NCI-H1048 (cell line): ENCODE data around the gene PFKP.
"Not testable (repeated sequence)": the region's sequence is repeated elsewhere in the genome, so short reads cannot be mapped to it uniquely, and the experiment has no call there.

ENCODE experiments used
- DNase-seq: peaks from one replicate; lab custom pipeline; 2025; lab: John Stamatoyannopoulos, UW

PFKP gene

GRCh38 chr10:3099291-3100092 is 32.1 kb downstream of the PFKP start:
- DNase-seq: no peak

DNA sequence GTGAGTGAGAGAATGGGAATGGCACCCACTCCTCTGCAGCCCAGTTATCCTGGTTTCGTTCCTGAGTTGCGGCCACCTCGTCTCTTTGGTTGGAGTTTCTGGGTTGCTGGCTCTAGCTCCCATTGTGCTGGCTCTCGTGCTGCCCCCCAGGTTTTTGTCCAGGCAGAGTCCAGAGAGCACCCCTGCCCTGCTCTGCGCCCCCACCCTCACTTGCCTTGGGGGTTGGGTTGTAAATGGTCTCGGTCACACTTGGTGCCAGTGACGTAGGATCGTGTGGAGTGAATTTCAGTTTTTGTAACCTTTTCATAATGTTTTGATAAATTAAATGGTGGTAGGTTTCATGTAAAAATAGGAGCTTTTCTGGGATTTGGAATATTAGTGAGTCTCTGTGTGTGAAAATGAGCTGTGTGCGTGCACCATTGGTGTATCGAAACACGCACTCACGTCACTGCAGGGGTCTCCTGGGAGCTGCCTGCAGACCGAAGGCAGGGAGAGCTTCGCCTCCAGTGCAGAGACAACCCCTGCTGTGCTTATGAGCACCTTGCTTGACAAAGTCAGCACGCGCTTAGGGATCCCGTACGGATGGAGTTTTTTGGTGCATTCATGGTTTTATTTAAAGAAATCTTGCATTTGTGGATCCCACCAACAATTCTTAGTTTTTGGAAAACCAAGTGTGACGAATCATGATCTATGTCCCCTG is 32.9 kb downstream of the PFKP start:
- no peak for DNase-seq

GRCh38 chr10:3100856-3101640 is 33.7 kb downstream of the PFKP start:
- DNase-seq: no peak

DNA sequence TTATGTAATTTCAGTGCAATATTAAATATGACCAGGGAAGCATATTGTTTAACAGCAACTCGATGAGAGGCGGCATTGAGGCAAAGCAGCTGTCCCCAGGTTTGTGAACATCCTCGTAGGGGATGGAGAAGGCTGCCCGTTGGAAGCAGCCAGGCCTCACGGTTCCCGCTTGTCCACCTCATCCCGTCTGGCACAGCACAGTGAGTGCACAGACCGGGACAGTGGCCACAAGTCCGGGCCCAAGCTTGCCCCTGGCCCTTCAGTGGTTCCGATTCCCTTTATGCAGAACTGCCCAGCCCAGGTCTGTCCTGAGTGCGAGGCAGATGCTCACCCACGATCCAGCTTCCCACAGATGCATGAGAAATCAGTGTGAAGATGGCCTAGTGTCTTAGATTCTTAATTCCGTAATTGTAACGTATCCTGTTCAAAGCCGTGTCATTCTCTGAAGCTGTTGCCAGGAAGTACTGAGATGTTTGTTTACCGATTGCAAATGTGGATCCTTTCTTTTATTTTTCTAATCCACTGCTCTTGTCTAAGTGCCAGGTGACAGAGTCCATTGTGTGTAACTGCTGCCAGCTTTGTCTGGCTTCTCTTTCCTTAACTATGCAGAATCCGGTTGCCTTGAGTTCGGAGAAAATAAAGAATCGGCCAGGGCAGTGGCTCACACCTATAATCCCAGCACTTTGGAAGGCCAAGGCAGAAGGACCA is 35.5 kb downstream of the PFKP start:
- no peak for DNase-seq

- no peak for DNase-seq
Observed at GRCh38 chr10:3103646-3104045, 36.3 kb downstream of the PFKP start.

GRCh38 chr10:3104251-3104918 is 37.0 kb downstream of the PFKP start:
- no peak for DNase-seq

GRCh38 chr10:3105166-3105565 is 37.8 kb downstream of the PFKP start:
- no peak for DNase-seq

DNA sequence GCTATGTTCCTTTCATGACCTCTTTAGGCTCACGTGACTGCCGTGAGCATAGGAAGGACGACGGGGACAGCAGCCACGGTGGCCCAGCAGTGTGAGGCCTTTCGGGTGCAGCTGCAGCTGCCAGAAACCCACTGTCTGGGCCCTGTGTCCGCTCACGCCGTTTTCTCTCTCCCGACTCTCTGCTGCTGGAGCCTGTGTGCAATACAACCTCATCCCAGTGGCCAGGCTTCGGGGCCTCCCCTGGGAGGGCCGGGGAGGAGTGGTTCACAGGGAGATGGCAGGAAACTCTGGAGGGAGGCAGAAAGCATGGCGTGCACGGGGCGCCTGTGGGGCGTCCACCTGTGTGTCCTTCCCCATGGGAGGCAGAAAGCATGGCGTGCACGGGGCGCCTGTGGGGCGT is 38.6 kb downstream of the PFKP start:
- no peak for DNase-seq

DNA sequence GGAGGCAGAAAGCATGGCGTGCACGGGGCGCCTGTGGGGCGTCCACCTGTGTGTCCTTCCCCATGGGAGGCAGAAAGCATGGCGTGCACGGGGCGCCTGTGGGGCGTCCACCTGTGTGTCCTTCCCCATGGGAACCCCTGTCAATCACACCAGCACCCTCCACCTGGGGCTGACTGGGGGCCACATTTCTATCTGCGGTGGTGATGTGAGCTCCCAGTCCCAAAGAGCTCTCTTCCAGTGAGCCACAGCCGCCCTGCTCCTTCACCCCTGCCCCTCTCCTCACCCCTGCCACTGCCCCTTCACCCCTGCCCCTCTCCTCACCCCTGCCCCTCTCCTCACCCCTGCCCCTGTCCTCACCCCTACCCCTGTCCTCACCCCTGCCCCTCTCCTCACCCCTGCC is 39.0 kb downstream of the PFKP start:
- not testable (repeated sequence) for DNase-seq

DNA sequence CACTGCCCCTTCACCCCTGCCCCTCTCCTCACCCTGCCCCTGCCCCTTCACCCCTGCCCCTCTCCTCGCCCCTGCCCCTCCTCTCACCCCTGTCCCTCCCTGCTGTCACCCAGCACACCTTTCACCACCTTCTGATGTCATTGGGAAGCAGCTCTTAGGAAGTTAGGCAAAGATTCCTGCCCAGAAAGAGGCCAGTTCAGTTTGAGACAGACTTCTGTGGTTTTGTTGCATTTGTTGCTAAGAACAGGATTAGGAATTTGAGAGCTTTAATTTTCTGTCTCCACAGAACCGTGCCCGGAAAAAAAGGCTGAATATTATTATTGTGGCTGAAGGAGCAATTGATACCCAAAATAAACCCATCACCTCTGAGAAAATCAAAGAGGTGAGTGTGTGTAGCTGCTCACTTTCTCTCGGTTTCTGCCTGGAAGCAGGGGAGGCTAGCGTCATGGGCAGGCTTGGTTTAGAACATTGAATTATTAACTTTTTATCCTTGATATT is 39.6 kb downstream of the PFKP start:
- DNase-seq: no peak

- no peak for DNase-seq
Observed at GRCh38 chr10:3107426-3107961, 40.1 kb downstream of the PFKP start.

- DNase-seq: no peak
Observed at GRCh38 chr10:3108033-3108432, 40.7 kb downstream of the PFKP start.

DNA sequence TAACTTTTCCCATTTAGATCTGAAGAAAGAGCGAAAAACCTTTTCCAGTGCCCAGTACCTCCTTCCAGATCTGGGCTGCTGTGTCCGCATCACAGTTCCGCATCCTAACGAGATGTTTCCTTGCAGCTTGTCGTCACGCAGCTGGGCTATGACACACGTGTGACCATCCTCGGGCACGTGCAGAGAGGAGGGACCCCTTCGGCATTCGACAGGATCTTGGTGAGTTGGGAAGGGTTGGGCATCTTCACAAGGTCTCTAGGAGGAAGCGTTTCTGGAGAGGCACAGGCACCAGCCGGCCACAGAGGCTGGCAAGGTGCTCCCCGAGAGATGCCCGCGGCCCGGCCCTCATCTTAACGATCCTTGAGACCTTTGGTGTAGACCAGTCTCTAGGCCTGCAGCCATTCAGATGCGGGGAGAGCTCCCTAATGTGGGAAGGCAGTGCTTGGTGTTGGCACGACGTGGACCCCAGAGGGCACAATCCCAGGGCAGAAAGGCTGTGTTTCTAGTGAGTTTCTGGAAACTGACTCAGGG is 41.3 kb downstream of the PFKP start:
- DNase-seq: no peak

- no peak for DNase-seq
Observed at GRCh38 chr10:3109196-3109595, 41.8 kb downstream of the PFKP start.

DNA sequence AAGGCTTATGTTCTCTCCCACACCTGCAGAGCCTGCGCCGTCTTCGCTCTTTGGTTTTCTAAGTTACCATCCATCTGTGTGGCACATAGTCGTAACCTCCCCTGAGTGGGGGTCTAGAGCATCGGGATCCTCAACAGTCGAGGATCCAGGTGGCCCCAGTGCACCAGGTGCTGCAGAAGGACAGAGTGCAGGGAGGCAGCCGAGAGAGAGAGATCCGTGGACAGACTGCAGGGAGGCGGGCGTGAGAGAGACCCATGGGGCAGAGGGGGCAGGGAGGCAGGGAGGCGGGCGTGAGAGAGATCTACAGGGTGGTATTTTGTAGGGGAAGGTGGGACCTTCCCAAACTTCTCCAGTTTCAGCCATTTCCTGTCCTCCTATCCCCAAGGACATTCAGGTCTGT is 42.3 kb downstream of the PFKP start:
- no peak for DNase-seq

GRCh38 chr10:3110782-3111620 is 43.7 kb downstream of the PFKP start:
- DNase-seq: no peak

- no peak for DNase-seq
Observed at GRCh38 chr10:3111621-3112163, 44.3 kb downstream of the PFKP start.

- no peak for DNase-seq
Observed at GRCh38 chr10:3113343-3113720, 46.0 kb downstream of the PFKP start.

DNA sequence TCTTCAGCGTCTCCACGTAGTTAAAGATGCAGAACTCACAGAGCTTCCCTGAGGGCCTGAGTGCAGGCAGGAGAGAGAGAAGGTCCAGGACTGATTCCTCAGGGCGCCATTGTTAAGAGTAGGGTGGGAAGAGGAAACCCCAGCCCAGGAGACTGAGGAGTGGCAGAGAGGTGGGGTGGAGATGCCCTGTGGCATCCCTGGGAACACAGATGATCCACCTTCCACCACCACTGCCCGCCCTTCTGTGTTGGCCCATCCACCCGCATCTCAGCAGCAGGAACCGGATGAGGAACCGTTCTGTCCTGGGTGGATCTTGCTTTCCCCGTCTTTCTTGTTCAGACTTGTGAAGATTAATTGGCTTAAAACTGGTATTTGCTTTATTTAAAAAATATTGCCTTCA is 48.3 kb downstream of the PFKP start:
- no peak for DNase-seq
